CD4-positive, alpha-beta T cell treated with Interleukin-17A for 4 hours (primary cell): ENCODE results near the gene CSH1.

Source experiments
- DNase-seq: peaks from one replicate; pipeline ENCODE4 v3.0.0-alpha.2; 2020; ENCODE audit warnings: mixed read lengths

CSH1 gene

DNA sequence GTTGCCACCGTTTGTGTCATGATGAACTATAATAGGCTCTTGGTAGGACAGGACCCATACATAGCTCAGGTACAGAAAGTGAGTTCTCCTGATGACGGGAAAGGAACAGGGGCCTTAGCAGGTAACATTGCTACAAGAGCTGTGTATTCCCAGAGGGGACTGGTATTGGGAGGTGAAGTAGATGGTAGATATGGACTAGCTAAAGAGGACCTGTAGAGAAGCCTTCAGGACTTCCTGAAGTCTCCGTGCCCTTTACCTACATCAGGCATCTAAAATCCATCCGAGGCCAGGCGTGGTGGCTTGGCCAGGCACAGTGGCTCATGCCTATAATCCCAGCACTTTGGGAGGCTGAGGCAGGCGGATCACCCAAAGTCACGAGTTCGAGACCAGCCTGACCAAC is 41.2 kb downstream of the CSH1 start:
- DNase-seq = no peak

DNA sequence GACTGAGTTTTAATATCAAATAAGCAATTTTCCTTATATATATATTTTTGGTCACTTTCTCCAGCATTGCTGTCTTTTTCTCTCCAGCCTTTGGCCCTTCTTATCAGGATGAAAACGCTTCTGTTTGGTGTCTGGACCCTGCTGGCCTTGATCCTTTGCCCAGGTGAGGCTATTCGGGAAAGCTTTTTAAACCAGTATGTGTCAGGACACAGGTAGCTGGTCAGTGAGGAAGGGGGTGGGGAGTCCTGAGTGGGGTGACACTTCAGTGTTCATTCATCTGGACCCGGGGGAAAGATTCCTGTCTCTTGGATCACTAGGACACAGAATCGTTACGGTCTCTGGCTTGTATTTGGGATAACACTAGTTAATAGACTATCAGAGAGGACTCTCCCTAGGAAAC is 41.7 kb downstream of the CSH1 start:
- no peak for DNase-seq

DNA sequence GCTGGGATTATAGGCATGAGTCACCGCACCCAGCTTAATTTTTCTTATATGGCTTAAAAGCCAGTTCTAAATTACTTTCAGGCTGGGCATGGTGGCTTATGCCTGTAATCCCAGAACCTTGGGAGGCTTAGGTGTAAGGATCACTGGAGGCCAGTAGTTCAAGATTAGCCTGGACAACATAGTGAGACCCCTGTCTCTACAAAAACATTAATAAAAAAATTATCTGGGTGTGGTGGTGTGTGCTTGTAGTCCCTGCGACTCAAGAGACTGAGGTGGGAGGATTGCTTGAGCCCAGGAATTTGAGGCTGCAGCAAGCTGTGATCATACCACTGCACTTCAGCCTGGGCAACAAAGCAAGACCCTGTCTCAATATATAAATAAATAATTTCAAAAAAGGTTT is 43.1 kb downstream of the CSH1 start:
- DNase-seq = no peak

DNA sequence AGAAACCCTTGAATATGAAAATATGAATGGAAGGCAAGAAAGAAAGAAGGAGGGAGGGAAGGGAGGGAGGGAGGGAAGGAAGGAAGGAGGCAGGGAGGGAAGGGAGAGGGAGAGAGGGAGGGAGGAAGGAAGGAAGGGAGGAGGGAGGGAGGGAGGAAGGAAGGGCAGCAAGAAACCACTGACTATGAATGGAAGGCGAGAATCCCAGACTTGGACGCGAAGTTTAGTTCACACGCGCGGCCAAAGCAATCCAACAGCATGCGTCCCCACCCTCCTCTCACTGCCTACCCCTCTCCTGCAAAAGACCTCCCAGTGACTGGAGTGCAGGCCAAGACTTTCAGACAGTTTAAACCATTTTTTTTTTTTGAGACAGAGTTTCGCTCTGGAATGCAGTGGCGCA is 46.0 kb downstream of the CSH1 start:
- no peak for DNase-seq

DNA sequence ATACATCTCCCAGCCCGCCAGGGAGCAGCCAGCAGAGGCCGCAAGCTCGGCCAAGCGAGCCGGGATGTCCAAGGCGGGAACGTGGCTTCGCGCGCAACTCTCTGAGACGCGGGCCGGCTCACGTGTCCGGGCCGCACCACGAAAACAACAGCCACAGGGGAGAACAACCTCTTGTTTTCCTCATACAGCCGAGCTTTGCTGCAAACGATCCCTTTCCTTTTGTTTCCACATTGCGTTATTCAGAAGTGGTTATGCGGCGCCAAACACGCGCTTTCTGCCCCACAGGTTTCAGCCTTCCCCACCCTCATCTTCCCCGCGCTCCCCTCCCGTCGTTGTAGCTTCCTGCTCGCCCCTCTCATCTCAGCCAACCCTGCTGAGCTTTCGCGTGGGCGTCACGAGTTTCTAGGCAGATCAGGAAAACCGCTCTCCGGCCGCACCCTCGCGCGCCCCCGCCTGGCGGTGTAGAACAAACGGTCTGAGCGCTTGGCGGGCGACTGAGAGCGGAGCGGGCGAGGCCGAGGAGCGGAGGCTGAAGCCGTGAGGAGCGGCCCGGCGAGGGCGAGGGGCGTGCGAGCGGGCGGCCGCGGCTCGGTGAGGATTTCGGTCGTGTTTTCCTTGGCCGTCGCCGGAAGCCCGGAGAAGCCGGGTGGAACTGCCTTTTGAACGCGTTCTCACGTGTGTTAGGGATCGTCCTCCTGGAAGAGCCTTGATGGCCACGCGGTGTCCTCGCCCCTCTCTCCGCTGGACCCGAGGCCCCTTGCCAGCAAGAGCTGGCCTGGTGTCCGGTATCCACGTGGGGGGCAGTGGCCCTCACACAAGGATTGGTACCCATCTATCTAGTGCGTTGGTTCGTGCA is 47.3 kb downstream of the CSH1 start:
- DNase-seq = peak; percentile 95

DNA sequence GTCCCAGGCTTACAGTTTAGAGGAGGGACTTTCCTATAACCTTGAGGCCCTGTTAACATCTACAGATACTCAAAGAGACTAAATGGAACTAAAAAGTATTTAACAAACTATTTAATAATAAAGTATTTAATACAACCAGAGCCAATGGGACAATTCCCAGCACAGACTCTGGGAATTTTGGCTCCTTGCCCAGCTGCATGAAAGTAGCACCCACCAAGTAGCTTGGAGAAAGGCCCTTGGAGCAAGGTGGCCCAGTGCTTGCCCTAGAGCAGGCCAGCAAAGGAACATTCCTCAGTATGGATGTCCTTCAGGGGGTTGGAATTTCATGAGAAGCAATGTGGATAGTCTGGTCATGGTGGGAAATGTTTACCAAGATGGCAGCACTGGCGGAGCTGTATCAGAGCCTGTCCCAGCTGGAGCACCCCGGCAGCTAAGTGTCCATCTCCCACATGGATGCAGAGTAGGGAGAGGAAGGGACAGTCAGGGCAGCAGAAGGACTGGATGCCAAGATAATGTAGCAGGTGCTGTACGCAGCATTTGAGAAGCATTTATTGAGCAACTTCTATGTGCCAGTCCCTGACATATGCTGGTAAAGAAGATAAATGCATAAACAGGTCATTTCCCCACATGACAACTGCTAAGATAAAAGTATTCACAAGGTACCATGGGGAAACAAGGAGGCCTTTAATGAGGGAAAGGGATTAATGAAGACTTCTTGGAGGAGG is 48.7 kb downstream of the CSH1 start:
- no peak for DNase-seq

DNA sequence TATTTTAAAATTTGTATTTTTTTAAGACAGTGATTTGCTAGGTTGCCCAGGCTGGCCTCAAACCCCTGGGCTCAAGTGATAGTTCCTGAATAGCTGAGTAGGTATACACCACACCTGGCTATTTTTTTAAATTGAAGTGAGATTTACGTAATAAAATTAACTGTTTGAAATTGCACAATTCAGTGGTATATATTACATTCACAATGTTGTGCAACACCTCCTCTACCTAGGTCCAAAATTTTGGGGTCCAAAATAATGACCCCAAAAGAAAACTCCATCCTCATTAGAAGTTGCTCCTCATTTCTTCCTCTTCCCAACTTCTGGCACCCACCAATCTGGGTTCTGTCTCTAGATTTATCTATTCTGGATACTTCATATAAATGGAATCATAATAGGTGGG is 50.9 kb downstream of the CSH1 start:
- no peak for DNase-seq
